Astrocyte of the cerebellum (primary cell): ENCODE measurements around the gene RNF34.

Experiments
- DNase-seq: peaks from one replicate; pipeline ENCODE4 v3.0.0-alpha.2; 2011; ENCODE audit warnings: low read depth
- H3K4me3 ChIP-seq: 2 replicates; pipeline ENCODE4 v1.5.1; 2011; ENCODE audit warnings: mild to moderate bottlenecking, low read depth, low read length, moderate library complexity
- CTCF ChIP-seq: IDR thresholded peaks from 2 replicates; pipeline ENCODE4 v1.5.1; 2012; ENCODE audit warnings: low read length, low read depth, moderate library complexity, mild to moderate bottlenecking; ENCODE audit errors: missing control alignments
- in situ Hi-C: cut with HindIII; loops from 2 replicates; pipeline ENCODE4 v1.10.0; 2017; ENCODE audit warnings: low sequenced_read_pairs

RNF34 gene

GRCh38 chr12:121436706-121437105 lies 36.8 kb downstream of the RNF34 start:
- no peak for TF ChIP-seq CTCF
- H3K4me3 ChIP-seq = no peak overlapping the region
- in situ Hi-C loops = loop anchor here (5.0 kb wide), 1 partner anchor 86 kb away; no protein-coding TSS in a partner anchor

GRCh38 chr12:121438905-121439304 lies 39.0 kb downstream of the RNF34 start:
- TF ChIP-seq CTCF = no peak
- in situ Hi-C loops = loop anchor here (5.0 kb wide), 1 partner anchor 83 kb away; no protein-coding TSS in a partner anchor
- H3K4me3 ChIP-seq = no peak overlapping the region
- no peak for DNase-seq

More at GRCh38 chr12:121436706-121437105, 36.8 kb downstream of the RNF34 start:
- DNase-seq = no peak

GRCh38 chr12:121439715-121440114 lies 39.8 kb downstream of the RNF34 start:
- H3K4me3 ChIP-seq = no peak overlapping the region
- no peak for DNase-seq
- no peak for TF ChIP-seq CTCF
- in situ Hi-C loops = loop anchor here (5.0 kb wide), 1 partner anchor 83 kb away; no protein-coding TSS in a partner anchor

- in situ Hi-C loops = no loop called here
- DNase-seq = no peak
- no peak overlapping the region for H3K4me3 ChIP-seq
Observed at GRCh38 chr12:121440768-121441167, 40.9 kb downstream of the RNF34 start.

GRCh38 chr12:121441555-121441954 lies 41.6 kb downstream of the RNF34 start:
- no peak overlapping the region for H3K4me3 ChIP-seq
- in situ Hi-C loops = no loop called here
- TF ChIP-seq CTCF = no peak
- DNase-seq = no peak

More at GRCh38 chr12:121440768-121441167, 40.9 kb downstream of the RNF34 start:
- no peak for TF ChIP-seq CTCF

GRCh38 chr12:121442028-121442948 lies 42.4 kb downstream of the RNF34 start:
- DNase-seq = no peak
- TF ChIP-seq CTCF = no peak
- H3K4me3 ChIP-seq = no peak overlapping the region
- in situ Hi-C loops = no loop called here
